Measurements from ENCODE around the gene CACNA1C. TPM values are rescaled to one million over a fixed set of nuclear protein-coding genes. Genes with fewer than 3 reads are reported as not detected.

The CACNA1C gene
- total RNA-seq, 1 experiment from 2014 or later = 1.1 TPM

- H3K9ac ChIP-seq (ENCODE audit: extremely low read depth, insufficient read length, low read length) = no peak overlapping the region
- TF ChIP-seq CTCF (conservative IDR thresholded peaks at IDR 0.05) = no peak
These were observed 11.3 kb downstream of the CACNA1C start for GRCh38 chr12:2064071-2064507.

More at GRCh38 chr12:2064071-2064507, 11.3 kb downstream of the CACNA1C start:
- Histone ChIP-seq H3K23ac (ENCODE audit: insufficient read length, low read depth, low read length) (no peak overlapping the region), H2BK20ac (ENCODE audit: low read depth, low read length, poor library complexity, severe bottlenecking) (no peak overlapping the region), H2AK5ac (ENCODE audit: insufficient read length, low read length) (no peak overlapping the region), H2BK15ac (ENCODE audit: low read depth, low read length) (no peak overlapping the region; the same call in 1 of the 2 replicates), H2BK5ac (ENCODE audit: insufficient read length, low read length) (no peak overlapping the region), H3K14ac (ENCODE audit: insufficient read depth, low read length) (no peak overlapping the region), H4K91ac (ENCODE audit: insufficient read length, low read depth, low read length) (no peak overlapping the region), H3K56ac (ENCODE audit: insufficient read length, low read depth, low read length) (no peak overlapping the region), H3K79me2 (ENCODE audit: insufficient read depth, low read length) (no peaks in the 10 kb centered on the region), H3K27ac (ENCODE audit: insufficient read length, low read depth, low read length) (no peak overlapping the region), H3T11ph (ENCODE audit: low read length) (no peak overlapping the region), H4K8ac (replicated peaks; ENCODE audit: insufficient read length, low read depth, low read length) (no peak overlapping the region), H4K20me1 (ENCODE audit: control insufficient read depth, insufficient read depth, insufficient read length) (no peaks in the 10 kb centered on the region), H2BK12ac (ENCODE audit: insufficient read length, low read depth, low read length) (no peak overlapping the region), H3K9me3 (ENCODE audit: control insufficient read depth, low read depth, low read length) (no peaks in the 10 kb centered on the region), H3K79me1 (ENCODE audit: insufficient read depth, low read depth, low read length, poor library complexity, severe bottlenecking) (no peaks in the 10 kb centered on the region), H3K23me2 (ENCODE audit: insufficient read length, low read depth, low read length, poor library complexity, severe bottlenecking) (no peaks in the 10 kb centered on the region), H3K27me3 (ENCODE audit: insufficient read depth, low read length) (no peaks in the 10 kb centered on the region), H3K4me1 (ENCODE audit: insufficient read depth, low read length) (no peaks in the 10 kb centered on the region; the same call in 1 of the 2 replicates), H4K5ac (ENCODE audit: insufficient read length, low read depth, low read length) (no peak overlapping the region), H3K4me2 (ENCODE audit: insufficient read depth, insufficient read length, low read length) (no peak overlapping the region), H2AFZ (ENCODE audit: low read length) (no peak overlapping the region), H3K4ac (ENCODE audit: low read depth, low read length) (no peak overlapping the region), H2BK120ac (ENCODE audit: low read depth, low read length, poor library complexity, severe bottlenecking) (no peak overlapping the region), H3K18ac (ENCODE audit: insufficient read length, low read depth, low read length) (no peak overlapping the region)
- peaks cover 0 to under 1% (median 0%) of the 10 kb centered on the region in 3 experiments; a peak in 2 of 7 replicates for H3K36me3 Mint-ChIP-seq (ENCODE audit: insufficient read depth in 1 of 3, low read depth in 3 of 3)
- H3K4me1 Mint-ChIP-seq = peaks cover 5% of the 10 kb centered on the region in 2 experiments
- peaks cover under 1 to 3% of the 10 kb centered on the region in 2 experiments; a peak in 3 of 5 replicates for H3K9me3 Mint-ChIP-seq
- H3K27ac Mint-ChIP-seq = no peak overlapping the region
- no peak for DNase-seq
- H3K4me3 Mint-ChIP-seq = no peak overlapping the region
- WGBS (ENCODE audit: extremely low coverage, insufficient read length, low lambda C conversion rate) = no CpG with 5 or more reads among the region's 5 CpGs
- peaks cover 8% of the 10 kb centered on the region for H3K27me3 Mint-ChIP-seq (ENCODE audit: low read depth)

All from H9 (cell line).